Calu3 (cell line): ENCODE results near the gene DLGAP1. TPM values are rescaled to one million over a fixed set of nuclear protein-coding genes. Genes with fewer than 3 reads are reported as not detected.

Experiments
- BruUV-seq: library from RNA; stranded (reverse); fragments of 400-500 nt; replicated peaks from 2 replicates; lab custom pipeline; 2021; lab: Mats Ljungman, UMichigan
- CTCF ChIA-PET: fragments of 300-600 bp; sonication (Branson Sonifier 250); formaldehyde crosslinking; loops from one replicate; lab custom pipeline; 2022; ENCODE audit warnings: antibody characterized with exemption; lab: Charles Lee
- DNase-seq: peaks from one replicate; pipeline ENCODE4 v3.0.0; 2022
- H3K27ac Mint-ChIP-seq: one replicate; pipeline ENCODE4 v1.8.0; 2022; ENCODE audit warnings: mixed read lengths; ENCODE audit not compliant: unreplicated experiment
- H3K27me3 Mint-ChIP-seq: one replicate; pipeline ENCODE4 v1.8.0; 2022; ENCODE audit warnings: mixed read lengths; ENCODE audit not compliant: unreplicated experiment
- H3K36me3 Mint-ChIP-seq: one replicate; pipeline ENCODE4 v1.8.0; 2022; ENCODE audit warnings: mild to moderate bottlenecking, moderate library complexity, mixed read lengths; ENCODE audit not compliant: insufficient read depth, unreplicated experiment
- H3K4me1 Mint-ChIP-seq: one replicate; pipeline ENCODE4 v1.8.0; 2022; ENCODE audit warnings: mild to moderate bottlenecking, low read depth, mixed read lengths; ENCODE audit not compliant: unreplicated experiment
- H3K4me3 Mint-ChIP-seq: one replicate; pipeline ENCODE4 v1.8.0; 2022; ENCODE audit warnings: mild to moderate bottlenecking, low read depth, moderate library complexity, mixed read lengths; ENCODE audit not compliant: unreplicated experiment
- H3K9me3 Mint-ChIP-seq: one replicate; pipeline ENCODE4 v1.8.0; 2022; ENCODE audit warnings: low read depth, mixed read lengths; ENCODE audit not compliant: unreplicated experiment
- intact Hi-C: fragments of 100-400 bp; cut with micrococcal nuclease; formaldehyde crosslinking; loops from one replicate; pipeline ENCODE4 v1.10.0; 2022; ENCODE audit not compliant: unreplicated experiment
- total RNA-seq: library from RNA; stranded (reverse); gene quantifications from 2 replicates; pipeline ENCODE4 v1.2.3, GENCODE V29; 2022
- TF ChIP-seq, protein P1 (sequence below): fragments of 200-600 bp; IDR thresholded peaks from one replicate; pipeline ENCODE4 v1.8.0; 2022; ENCODE audit warnings: antibody characterized with exemption; ENCODE audit not compliant: unreplicated experiment

Gene DLGAP1
- total RNA-seq, 1 experiment from 2014 or later = 9.0 TPM

DNA sequence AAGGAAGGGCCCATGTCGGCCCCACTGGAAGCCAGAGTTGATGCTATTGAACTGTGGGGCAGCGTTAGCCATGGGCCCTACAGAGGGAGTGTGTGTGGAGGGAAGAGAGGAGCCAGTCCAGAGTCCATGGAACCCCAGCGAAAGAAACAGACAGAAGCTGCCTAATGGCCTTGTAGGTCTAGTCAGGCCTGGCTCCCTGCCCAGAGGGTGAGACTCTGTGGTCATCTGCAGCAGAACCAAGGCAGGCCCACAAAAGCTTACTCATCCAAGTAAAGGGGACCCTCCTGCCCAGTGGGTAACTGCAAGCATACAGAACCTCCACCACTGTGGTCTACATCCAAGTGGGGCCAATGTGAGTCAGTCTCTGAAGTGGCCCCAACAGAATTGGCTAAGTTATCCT lies 565.3 kb downstream of the DLGAP1 start:
- no peak overlapping the region for H3K4me3 Mint-ChIP-seq
- no peaks in the 10 kb centered on the region for H3K36me3 Mint-ChIP-seq
- TF ChIP-seq, protein P1, sequence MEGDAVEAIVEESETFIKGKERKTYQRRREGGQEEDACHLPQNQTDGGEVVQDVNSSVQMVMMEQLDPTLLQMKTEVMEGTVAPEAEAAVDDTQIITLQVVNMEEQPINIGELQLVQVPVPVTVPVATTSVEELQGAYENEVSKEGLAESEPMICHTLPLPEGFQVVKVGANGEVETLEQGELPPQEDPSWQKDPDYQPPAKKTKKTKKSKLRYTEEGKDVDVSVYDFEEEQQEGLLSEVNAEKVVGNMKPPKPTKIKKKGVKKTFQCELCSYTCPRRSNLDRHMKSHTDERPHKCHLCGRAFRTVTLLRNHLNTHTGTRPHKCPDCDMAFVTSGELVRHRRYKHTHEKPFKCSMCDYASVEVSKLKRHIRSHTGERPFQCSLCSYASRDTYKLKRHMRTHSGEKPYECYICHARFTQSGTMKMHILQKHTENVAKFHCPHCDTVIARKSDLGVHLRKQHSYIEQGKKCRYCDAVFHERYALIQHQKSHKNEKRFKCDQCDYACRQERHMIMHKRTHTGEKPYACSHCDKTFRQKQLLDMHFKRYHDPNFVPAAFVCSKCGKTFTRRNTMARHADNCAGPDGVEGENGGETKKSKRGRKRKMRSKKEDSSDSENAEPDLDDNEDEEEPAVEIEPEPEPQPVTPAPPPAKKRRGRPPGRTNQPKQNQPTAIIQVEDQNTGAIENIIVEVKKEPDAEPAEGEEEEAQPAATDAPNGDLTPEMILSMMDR = no peak
- intact Hi-C loops = loop anchor here (10.0 kb wide), 1 partner anchor 185 kb away; no protein-coding TSS in a partner anchor
- no peaks in the 10 kb centered on the region for H3K9me3 Mint-ChIP-seq
- peaks cover 18% of the 10 kb centered on the region for H3K4me1 Mint-ChIP-seq
- BruUV-seq = no TSS peak
- no peak for DNase-seq
- no peaks in the 10 kb centered on the region for H3K27me3 Mint-ChIP-seq
- CTCF ChIA-PET = interaction anchor here (0.6 kb wide), 1 partner anchor 14 kb away, joined by 3 read pairs; no protein-coding TSS in a partner anchor
- H3K27ac Mint-ChIP-seq = no peak overlapping the region

DNA sequence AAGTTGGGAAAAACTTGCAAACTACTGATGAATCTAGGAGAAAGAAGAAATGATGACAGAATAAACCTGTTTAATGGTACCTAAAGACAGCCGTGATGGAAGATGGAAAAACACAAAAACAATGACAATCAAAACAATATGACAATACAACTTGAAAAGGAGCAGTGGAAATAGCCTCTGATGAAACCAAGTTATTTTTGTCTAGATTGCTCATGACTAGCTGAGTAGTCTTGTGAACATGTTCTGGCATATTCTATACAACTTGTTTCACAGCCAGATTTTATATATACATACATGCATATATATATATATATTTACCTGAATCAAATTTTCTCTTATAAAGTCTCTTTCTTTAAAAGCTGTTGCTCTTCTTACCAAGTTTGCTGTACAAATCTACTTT lies 566.0 kb downstream of the DLGAP1 start:
- no peak for DNase-seq
- peaks cover 18% of the 10 kb centered on the region for H3K4me1 Mint-ChIP-seq
- no peaks in the 10 kb centered on the region for H3K9me3 Mint-ChIP-seq
- H3K27ac Mint-ChIP-seq = no peak overlapping the region
- intact Hi-C loops = loop anchor here (10.0 kb wide), 1 partner anchor 186 kb away; no protein-coding TSS in a partner anchor
- no TSS peak for BruUV-seq
- no peaks in the 10 kb centered on the region for H3K27me3 Mint-ChIP-seq
- CTCF ChIA-PET = no interaction called here
- H3K4me3 Mint-ChIP-seq = no peak overlapping the region
- TF ChIP-seq, protein P1 = no peak
- no peaks in the 10 kb centered on the region for H3K36me3 Mint-ChIP-seq

DNA sequence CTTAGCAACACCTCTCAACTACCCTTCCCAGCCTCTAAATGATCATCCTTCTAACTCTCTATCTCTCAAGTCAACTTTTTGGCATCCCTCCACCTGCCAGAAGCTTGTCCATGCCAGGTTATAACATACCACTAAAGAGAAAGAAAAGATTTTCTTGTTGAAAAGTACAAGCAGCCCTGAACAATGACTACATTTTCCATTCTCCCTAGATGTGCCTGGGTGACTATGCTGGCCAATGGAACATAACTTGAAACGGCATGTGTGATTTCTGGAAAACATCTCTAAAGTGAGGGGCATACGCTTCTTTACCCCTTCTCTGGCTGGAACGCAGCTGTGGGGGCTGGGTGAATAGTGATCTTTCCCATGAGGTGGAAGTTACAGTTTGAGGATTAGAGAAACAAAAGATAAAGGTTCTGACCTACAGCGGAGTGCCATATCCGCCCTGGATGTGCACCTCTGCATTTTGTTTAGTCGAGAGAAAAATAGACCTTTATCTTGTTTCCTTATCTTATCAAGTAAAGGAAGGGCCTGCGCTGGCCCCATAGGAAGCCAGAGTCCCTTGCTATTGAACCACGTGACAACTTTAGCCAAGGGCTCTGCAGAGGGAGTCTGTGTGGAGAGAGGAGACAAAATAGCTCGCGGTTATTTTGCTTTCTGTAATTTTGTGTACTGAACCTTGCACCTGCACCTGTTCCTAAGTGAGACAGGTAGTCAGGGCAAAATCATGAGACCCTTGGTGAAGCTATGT lies 568.4 kb downstream of the DLGAP1 start:
- TF ChIP-seq, protein P1 = no peak
- Mint-ChIP-seq H3K9me3 (no peaks in the 10 kb centered on the region), H3K36me3 (no peaks in the 10 kb centered on the region), H3K4me3 (no peak overlapping the region), H3K4me1 (peaks cover 11% of the 10 kb centered on the region), H3K27ac (no peak overlapping the region), H3K27me3 (no peaks in the 10 kb centered on the region)
- BruUV-seq = no TSS peak
- intact Hi-C loops = loop anchor here (10.0 kb wide), 1 partner anchor 188 kb away; no protein-coding TSS in a partner anchor
- no peak for DNase-seq
- CTCF ChIA-PET = no interaction called here

DNA sequence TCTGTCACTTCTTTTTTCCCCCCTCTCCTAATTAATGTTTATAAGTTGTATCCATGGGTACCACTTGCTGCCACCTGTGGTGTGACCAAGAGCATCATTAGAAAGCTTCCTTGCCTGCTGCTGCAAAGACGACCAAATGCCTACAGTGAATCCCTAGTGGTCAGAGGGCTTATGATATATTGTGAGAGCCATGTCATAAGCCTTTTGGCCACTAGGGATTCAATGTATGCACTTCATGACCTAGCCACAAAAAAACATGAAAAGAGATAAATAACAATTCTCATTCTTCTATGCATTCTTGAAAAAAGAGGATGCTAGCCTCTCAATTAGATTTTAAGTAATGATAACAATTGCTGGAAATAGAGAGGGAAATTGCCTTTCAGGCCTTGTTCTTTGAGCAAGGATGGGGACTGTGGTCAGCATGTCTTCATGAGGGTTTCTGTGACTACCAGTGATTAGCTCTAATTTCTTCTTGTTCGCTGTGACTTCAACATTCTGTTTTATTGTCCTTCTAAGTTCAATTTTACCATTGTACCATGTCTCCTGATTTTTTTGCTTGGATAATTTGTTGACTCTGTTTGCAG lies 569.8 kb downstream of the DLGAP1 start:
- Mint-ChIP-seq H3K4me3 (no peak overlapping the region), H3K27me3 (no peaks in the 10 kb centered on the region), H3K36me3 (no peaks in the 10 kb centered on the region), H3K27ac (no peak overlapping the region), H3K4me1 (peaks cover 11% of the 10 kb centered on the region), H3K9me3 (no peaks in the 10 kb centered on the region)
- DNase-seq = no peak
- TF ChIP-seq, protein P1 = no peak
- intact Hi-C loops = loop anchor here (10.0 kb wide), 1 partner anchor 190 kb away; no protein-coding TSS in a partner anchor
- CTCF ChIA-PET = interaction anchor here (1.0 to 1.3 kb wide), 2 partner anchors 15 to 27 kb away, joined by 3 read pairs; no protein-coding TSS in a partner anchor
- BruUV-seq = no TSS peak
